GM20000 (cell line): ENCODE data around the gene IFI35.

ENCODE experiments used
- DNase-seq: peaks from one replicate; pipeline ENCODE4 v3.0.0; 2012; ENCODE audit warnings: low spot score
- TF ChIP-seq, protein P1 (sequence below): IDR thresholded peaks from 2 replicates; pipeline ENCODE4 v1.5.1; 2012; ENCODE audit warnings: mild to moderate bottlenecking, control low read depth; ENCODE audit errors: extremely low read depth, missing control alignments

The IFI35 gene

DNA sequence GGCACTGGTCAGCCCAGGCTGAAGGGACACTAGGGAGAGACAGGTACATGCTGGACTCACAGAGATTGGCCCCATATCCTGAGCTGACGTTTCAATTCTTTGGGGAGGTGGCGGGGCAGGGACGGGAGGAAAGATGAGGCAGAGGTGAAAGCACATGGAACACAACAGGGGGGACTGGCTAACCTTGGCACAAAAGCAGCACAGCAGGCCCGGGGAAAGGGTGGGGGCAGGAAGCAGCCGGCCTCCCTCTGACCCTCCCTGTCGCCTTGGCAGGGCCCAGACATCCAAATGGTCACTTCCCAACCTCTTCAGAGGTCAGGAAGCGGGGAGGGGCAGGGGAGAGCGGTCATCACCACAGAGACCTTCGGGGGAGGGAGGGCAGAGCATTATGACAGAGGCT, 9.0 kb downstream of the IFI35 start:
- DNase-seq, result no peak
- TF ChIP-seq, protein P1, sequence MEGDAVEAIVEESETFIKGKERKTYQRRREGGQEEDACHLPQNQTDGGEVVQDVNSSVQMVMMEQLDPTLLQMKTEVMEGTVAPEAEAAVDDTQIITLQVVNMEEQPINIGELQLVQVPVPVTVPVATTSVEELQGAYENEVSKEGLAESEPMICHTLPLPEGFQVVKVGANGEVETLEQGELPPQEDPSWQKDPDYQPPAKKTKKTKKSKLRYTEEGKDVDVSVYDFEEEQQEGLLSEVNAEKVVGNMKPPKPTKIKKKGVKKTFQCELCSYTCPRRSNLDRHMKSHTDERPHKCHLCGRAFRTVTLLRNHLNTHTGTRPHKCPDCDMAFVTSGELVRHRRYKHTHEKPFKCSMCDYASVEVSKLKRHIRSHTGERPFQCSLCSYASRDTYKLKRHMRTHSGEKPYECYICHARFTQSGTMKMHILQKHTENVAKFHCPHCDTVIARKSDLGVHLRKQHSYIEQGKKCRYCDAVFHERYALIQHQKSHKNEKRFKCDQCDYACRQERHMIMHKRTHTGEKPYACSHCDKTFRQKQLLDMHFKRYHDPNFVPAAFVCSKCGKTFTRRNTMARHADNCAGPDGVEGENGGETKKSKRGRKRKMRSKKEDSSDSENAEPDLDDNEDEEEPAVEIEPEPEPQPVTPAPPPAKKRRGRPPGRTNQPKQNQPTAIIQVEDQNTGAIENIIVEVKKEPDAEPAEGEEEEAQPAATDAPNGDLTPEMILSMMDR, result no peak

DNA sequence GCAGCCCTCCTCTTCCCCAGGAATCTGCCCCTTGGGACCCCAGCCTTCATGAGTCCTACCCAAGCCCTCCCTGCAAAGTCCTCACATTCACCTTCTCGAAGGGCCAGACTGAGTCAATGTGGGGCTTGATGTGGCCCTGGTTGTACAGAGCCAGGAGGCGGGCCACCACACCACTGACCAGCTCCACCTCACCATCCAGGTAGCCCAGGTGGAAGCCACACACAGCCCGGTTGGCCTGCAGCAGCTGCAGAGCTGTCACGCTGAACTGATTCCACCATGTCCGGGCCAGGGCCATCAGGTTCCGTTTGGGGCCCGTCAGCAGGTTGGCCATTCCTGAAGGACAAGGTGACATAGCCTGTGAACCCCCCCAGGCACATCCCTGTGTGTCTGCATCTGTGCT, 9.6 kb downstream of the IFI35 start:
- TF ChIP-seq, protein P1, result no peak
- DNase-seq, result no peak

DNA sequence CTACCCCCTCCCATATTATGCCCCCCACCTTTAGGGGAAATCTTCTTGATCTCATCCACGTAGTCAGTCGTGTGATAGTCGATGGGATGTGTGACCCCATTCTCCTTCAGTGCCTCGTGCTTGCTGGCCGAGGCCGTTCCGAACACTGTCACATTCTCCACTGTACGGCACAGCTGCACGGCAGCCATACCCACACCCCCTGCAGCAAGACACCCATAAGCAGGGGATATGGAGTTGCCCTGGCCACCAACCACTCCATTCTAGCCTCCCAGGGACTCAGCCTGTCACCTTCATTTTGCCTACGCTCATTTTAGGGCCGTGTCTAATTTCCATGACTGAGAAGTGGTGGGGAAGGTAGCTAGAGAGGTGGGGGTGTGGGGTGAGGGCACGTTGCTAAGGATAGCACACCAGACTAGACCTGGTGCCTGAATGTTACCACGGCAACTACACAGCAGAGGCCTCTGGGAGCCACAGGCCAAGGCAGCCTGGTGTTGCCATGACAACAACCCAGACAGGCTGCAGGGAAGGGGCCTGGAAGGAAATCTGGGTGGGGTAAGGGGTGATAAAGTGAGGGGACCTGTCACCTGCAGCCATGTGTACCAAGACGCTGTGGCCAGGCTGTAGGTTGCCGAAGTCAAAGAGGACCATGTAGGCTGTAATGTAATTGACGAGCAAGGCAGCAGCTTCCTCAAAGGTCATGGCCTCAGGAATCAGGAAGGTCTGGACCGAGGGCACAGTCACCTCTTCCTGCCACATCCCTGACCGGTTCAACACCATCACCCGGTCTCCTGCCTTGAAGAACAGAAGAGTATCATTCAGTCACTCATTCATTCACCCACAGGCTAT, 11.6 kb downstream of the IFI35 start:
- TF ChIP-seq, protein P1, result no peak
- DNase-seq, result no peak

DNA sequence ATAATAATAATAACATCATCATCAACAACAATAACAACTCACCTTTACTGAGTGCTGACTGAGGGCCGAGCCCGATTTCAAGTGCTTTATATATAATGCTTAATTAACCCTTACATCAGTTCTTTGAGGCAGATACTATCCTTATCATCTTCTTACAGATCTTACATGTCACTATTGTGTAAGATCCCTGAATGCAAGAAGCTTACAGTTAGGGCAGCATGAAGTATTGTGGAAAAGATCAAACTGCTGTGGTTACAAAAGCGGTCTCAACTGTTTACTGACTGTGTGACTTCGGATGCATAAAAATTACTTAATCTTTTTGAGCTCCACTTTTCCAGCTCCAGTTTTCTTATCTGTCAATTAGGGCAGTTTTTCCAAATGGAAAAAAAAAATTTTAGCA, 12.3 kb downstream of the IFI35 start:
- TF ChIP-seq, protein P1, result no peak
- no peak for DNase-seq

DNA sequence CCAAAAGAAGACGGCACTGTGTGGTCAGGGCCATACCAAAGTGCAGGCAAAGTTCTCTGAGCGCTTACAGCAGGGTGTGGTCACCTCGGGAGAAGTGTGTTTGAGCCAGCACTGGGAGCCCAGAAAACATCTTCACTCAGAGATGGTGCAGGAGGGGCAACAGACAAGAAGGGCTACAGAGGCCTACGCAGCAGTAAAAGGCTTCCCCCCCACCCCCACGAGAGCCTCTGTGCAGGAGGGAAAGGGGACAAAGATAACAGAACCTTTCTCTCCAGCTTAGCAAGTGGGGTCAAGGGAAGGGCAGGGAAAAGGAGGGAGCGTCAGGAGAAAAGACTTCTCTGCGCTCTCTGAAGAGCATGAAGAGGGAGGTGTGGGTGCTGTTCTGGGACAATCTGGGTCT, 12.8 kb downstream of the IFI35 start:
- DNase-seq, result no peak
- TF ChIP-seq, protein P1, result no peak

DNA sequence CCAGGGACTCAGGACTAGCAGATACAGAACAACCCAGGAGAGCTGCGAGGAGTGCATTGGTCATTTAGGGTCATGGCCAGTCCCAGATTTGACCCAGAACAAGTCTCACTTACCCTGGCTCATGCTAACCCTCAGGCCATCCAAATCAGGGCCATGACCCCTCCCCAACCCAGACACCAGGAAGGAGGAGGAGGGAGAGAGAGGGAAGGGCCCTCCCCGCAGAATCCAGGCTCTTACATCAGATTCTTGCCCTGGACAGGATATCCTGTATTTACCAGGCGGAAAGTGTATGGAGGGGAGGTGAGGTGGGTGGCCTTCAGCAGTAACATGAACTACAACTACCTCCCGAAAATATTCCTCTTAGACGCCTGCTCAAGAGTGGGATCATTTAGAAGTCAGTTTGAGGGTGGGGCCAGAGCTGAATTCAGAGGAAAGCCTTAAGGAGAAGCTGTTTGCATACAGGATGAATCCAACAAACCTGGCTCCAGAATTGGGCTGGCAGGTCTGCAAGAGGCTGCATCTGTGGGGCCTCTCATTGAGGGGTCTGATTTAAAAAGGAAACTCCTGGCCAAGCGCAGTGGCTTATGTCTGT, 13.5 kb downstream of the IFI35 start:
- DNase-seq, result no peak
- TF ChIP-seq, protein P1, result no peak
